HepG2 (cell line): ENCODE data around the gene NEMF. TPM values are rescaled to one million over a fixed set of nuclear protein-coding genes. Genes with fewer than 3 reads are reported as not detected.
A peak's percentile ranks its signal among the peaks of the same experiment; 100 is the strongest.

ENCODE experiments used
- ARNT2 ChIP-seq: sonication (generic); formaldehyde crosslinking; IDR thresholded peaks from 2 replicates; pipeline ENCODE4 v1.8.0; 2022; ENCODE audit warnings: mild to moderate bottlenecking, low read depth, missing genetic modification reagents, moderate library complexity
- FOSL1 ChIP-seq: sonication (generic); formaldehyde crosslinking; IDR thresholded peaks from 2 replicates; pipeline ENCODE4 v1.9.0; 2021; ENCODE audit warnings: missing genetic modification reagents, borderline replicate concordance
- KLF12 ChIP-seq: sonication (generic); formaldehyde crosslinking; IDR thresholded peaks from 2 replicates; pipeline ENCODE4 v1.4.0; 2020; ENCODE audit warnings: missing genetic modification reagents, borderline replicate concordance
- KLF9 ChIP-seq: IDR thresholded peaks from 2 replicates; pipeline ENCODE4 v1.6.1; 2016; ENCODE audit warnings: low read depth
- NBN ChIP-seq: fragments of 450-650 bp; conservative IDR thresholded peaks from 2 replicates; pipeline ENCODE4 v1.6.1; 2017
- NRL ChIP-seq: sonication (generic); formaldehyde crosslinking; IDR thresholded peaks from 2 replicates; pipeline ENCODE4 v1.5.0; 2020; ENCODE audit warnings: missing genetic modification reagents, mild to moderate bottlenecking, moderate library complexity, borderline replicate concordance
- TOE1 ChIP-seq: sonication (generic); formaldehyde crosslinking; IDR thresholded peaks from 2 replicates; pipeline ENCODE4 v1.4.0; 2020; ENCODE audit warnings: mild to moderate bottlenecking, missing genetic modification reagents
- ZBTB7B ChIP-seq: sonication (generic); formaldehyde crosslinking; IDR thresholded peaks from 2 replicates; pipeline ENCODE4 v1.4.0; 2020; ENCODE audit warnings: missing genetic modification reagents
- ZFP90 ChIP-seq: sonication (generic); formaldehyde crosslinking; IDR thresholded peaks from 2 replicates; pipeline ENCODE4 v1.8.0; 2022; ENCODE audit warnings: missing genetic modification reagents, mild to moderate bottlenecking, inconsistent platforms, borderline replicate concordance
- ZNF382 ChIP-seq: sonication (generic); formaldehyde crosslinking; IDR thresholded peaks from 2 replicates; pipeline ENCODE4 v1.5.0; 2020; ENCODE audit warnings: missing genetic modification reagents, mild to moderate bottlenecking, borderline replicate concordance
- ZNF44 ChIP-seq: sonication (generic); formaldehyde crosslinking; IDR thresholded peaks from 2 replicates; pipeline ENCODE4 v1.5.1; 2020; ENCODE audit warnings: mild to moderate bottlenecking, missing genetic modification reagents
- ZNF598 ChIP-seq: sonication (generic); formaldehyde crosslinking; IDR thresholded peaks from 2 replicates; pipeline ENCODE4 v1.5.1; 2020; ENCODE audit warnings: mild to moderate bottlenecking, missing genetic modification reagents, borderline replicate concordance
- ZSCAN9 ChIP-seq: IDR thresholded peaks from 2 replicates; pipeline ENCODE4 v1.6.1; 2016; ENCODE audit warnings: borderline replicate concordance
- polyA plus RNA-seq, 8 experiments: library from polyadenylated mRNA; depleted of rRNA in 3 of 8; stranded (reverse) in 7 of 8; unstranded in 1 of 8; fragments of >200 nt; fragmentation: Illumina TruSeq in 4 of 8; extraction: Trizol in 4 of 8; gene quantifications; 2 replicates each; pipeline versions ENCODE4 v1.2.1 to v1.2.3, GENCODE V29; 2011 to 2016; ENCODE audit warnings: low read depth in 4 of 8, missing spikeins in 1 of 8, mixed read lengths in 1 of 8; ENCODE audit not compliant: insufficient read depth in 1 of 8
- total RNA-seq, 5 experiments: library from RNA; depleted of rRNA; stranded (reverse); fragments of >200 nt; fragmentation: Illumina TruSeq; extraction: Trizol; gene quantifications; 2 replicates each; pipeline ENCODE4 v1.2.3, GENCODE V29; 2016; ENCODE audit warnings: low read depth in 1 of 5
- TF ChIP-seq, protein P1 (sequence below): sonication (generic); formaldehyde crosslinking; IDR thresholded peaks from 2 replicates; pipeline ENCODE4 v1.4.0; 2020; ENCODE audit warnings: missing genetic modification reagents, low read depth, mild to moderate bottlenecking, borderline replicate concordance
- TF ChIP-seq, protein P2 (sequence below): sonication (generic); IDR thresholded peaks from 2 replicates; pipeline ENCODE4 v1.6.1; 2016; ENCODE audit warnings: low read depth, borderline replicate concordance
- TF ChIP-seq, protein P3 (sequence below): sonication (generic); formaldehyde crosslinking; IDR thresholded peaks from 2 replicates; pipeline ENCODE4 v1.5.0; 2020; ENCODE audit warnings: missing genetic modification reagents
- TF ChIP-seq, protein P4 (sequence below): sonication (generic); formaldehyde crosslinking; IDR thresholded peaks from 2 replicates; pipeline ENCODE4 v1.4.0; 2020; ENCODE audit warnings: missing genetic modification reagents, mild to moderate bottlenecking, borderline replicate concordance
- TF ChIP-seq, protein P5 (sequence below): IDR thresholded peaks from 2 replicates; pipeline ENCODE4 v1.6.1; 2016; ENCODE audit warnings: low read depth, missing genetic modification reagents, missing compliant biosample characterization

Gene NEMF
- total and polyA plus RNA-seq, 2 of the 13 experiments (the other 11 are each of a cell fraction or from before 2014, with no cell fraction given): 21.3 to 57.9 TPM

DNA sequence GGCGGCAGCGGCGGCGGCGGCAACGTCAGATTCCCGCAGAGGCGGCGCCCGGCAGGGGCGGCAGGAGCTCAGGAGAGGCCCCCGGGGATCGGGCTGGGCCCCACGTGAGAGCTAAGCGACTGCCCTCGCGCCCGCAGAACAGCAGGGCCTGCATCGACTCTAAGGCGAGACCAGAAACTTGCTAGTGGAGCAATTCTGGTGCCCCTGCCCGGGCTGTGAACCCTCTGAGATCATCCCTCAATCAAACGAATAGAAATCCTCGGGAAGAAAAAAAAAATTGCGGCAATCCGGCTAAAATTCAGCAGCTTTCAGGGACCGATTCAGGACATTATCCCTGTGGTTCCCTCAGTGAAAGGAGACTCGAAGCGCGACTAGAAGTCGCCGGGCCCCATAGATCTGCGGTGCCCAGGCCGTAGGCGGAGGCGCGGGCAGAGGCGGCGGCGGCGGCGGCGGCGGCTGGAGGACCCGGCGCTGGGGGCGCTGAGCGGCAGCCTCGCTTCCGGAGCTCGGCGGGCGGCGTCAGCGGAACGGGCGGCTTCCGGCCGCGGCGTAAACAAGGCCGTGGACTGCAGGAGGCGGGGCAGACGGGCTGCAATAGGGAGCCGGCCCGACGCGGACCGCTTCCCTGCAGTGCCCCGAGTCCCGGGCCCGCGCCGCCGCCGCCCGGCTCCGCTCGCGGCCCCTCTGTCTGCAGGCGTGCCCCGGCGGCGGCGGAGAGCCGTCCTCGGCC is 84.9 kb downstream of the NEMF start, which contains the start of gene KLHDC2 (continued):
- TF ChIP-seq, protein P1, sequence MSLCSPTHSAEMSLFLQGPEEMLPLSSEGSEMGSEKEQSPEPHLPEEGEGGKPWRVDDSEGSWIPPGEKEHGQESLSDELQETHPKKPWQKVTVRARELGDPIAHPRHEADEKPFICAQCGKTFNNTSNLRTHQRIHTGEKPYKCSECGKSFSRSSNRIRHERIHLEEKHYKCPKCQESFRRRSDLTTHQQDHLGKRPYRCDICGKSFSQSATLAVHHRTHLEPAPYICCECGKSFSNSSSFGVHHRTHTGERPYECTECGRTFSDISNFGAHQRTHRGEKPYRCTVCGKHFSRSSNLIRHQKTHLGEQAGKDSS: no peak
- TF ChIP-seq, protein P2, sequence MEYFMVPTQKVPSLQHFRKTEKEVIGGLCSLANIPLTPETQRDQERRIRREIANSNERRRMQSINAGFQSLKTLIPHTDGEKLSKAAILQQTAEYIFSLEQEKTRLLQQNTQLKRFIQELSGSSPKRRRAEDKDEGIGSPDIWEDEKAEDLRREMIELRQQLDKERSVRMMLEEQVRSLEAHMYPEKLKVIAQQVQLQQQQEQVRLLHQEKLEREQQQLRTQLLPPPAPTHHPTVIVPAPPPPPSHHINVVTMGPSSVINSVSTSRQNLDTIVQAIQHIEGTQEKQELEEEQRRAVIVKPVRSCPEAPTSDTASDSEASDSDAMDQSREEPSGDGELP: no peak
- TF ChIP-seq ZNF598 (CRISPR knock-in tag) (peak; percentile 52; the same call in 1 of the 2 replicates), KLF12 (CRISPR knock-in tag) (0 out of 2 replicates have a peak, but pooled peaks have one; percentile 11), ZNF382 (no peak), ARNT2 (CRISPR knock-in tag) (peak; percentile 31; the same call in 1 of the 2 replicates), ZBTB7B (no peak), FOSL1 (CRISPR knock-in tag) (no peak), ZSCAN9 (CRISPR knock-in tag) (peak; percentile 17; the same call in 1 of the 2 replicates), KLF9 (CRISPR knock-in tag) (no peak), NRL (0 out of 2 replicates have a peak, but pooled peaks have one; percentile 11), ZNF44 (CRISPR knock-in tag) (no peak), TOE1 (0 out of 2 replicates have a peak, but pooled peaks have one; percentile 56), NBN (no peak), ZFP90 (CRISPR knock-in tag) (no peak)
- TF ChIP-seq, protein P3, sequence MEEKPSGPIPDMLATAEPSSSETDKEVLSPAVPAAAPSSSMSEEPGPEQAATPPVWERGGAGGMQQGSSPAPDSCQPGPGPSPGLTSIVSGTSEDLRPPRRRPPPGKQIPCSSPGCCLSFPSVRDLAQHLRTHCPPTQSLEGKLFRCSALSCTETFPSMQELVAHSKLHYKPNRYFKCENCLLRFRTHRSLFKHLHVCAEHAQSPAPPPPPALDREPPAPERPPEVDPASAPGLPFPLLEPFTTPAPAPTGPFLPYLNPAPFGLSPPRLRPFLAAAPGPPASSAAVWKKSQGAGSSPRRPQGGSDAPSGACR (CRISPR knock-in tag): no peak; the same call in 1 of the 2 replicates
- TF ChIP-seq, protein P4, sequence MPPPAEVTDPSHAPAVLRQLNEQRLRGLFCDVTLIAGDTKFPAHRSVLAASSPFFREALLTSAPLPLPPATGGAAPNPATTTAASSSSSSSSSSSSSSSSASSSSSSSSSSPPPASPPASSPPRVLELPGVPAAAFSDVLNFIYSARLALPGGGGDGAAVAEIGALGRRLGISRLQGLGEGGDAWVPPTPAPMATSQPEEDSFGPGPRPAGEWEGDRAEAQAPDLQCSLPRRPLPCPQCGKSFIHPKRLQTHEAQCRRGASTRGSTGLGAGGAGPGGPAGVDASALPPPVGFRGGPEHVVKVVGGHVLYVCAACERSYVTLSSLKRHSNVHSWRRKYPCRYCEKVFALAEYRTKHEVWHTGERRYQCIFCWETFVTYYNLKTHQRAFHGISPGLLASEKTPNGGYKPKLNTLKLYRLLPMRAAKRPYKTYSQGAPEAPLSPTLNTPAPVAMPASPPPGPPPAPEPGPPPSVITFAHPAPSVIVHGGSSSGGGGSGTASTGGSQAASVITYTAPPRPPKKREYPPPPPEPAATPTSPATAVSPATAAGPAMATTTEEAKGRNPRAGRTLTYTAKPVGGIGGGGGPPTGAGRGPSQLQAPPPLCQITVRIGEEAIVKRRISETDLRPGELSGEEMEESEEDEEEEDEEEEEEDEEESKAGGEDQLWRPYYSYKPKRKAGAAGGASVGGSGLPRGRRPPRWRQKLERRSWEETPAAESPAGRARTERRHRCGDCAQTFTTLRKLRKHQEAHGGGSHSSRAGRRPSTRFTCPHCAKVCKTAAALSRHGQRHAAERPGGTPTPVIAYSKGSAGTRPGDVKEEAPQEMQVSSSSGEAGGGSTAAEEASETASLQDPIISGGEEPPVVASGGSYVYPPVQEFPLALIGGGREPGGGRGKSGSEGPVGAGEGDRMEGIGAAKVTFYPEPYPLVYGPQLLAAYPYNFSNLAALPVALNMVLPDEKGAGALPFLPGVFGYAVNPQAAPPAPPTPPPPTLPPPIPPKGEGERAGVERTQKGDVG: no peak
- TF ChIP-seq, protein P5, sequence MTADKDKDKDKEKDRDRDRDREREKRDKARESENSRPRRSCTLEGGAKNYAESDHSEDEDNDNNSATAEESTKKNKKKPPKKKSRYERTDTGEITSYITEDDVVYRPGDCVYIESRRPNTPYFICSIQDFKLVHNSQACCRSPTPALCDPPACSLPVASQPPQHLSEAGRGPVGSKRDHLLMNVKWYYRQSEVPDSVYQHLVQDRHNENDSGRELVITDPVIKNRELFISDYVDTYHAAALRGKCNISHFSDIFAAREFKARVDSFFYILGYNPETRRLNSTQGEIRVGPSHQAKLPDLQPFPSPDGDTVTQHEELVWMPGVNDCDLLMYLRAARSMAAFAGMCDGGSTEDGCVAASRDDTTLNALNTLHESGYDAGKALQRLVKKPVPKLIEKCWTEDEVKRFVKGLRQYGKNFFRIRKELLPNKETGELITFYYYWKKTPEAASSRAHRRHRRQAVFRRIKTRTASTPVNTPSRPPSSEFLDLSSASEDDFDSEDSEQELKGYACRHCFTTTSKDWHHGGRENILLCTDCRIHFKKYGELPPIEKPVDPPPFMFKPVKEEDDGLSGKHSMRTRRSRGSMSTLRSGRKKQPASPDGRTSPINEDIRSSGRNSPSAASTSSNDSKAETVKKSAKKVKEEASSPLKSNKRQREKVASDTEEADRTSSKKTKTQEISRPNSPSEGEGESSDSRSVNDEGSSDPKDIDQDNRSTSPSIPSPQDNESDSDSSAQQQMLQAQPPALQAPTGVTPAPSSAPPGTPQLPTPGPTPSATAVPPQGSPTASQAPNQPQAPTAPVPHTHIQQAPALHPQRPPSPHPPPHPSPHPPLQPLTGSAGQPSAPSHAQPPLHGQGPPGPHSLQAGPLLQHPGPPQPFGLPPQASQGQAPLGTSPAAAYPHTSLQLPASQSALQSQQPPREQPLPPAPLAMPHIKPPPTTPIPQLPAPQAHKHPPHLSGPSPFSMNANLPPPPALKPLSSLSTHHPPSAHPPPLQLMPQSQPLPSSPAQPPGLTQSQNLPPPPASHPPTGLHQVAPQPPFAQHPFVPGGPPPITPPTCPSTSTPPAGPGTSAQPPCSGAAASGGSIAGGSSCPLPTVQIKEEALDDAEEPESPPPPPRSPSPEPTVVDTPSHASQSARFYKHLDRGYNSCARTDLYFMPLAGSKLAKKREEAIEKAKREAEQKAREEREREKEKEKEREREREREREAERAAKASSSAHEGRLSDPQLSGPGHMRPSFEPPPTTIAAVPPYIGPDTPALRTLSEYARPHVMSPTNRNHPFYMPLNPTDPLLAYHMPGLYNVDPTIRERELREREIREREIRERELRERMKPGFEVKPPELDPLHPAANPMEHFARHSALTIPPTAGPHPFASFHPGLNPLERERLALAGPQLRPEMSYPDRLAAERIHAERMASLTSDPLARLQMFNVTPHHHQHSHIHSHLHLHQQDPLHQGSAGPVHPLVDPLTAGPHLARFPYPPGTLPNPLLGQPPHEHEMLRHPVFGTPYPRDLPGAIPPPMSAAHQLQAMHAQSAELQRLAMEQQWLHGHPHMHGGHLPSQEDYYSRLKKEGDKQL (CRISPR knock-in tag): no peak
